Measurements from ENCODE around the gene CLBA1.

GRCh38 chr14:105011312-105011990 is 25.9 kb downstream of the CLBA1 start:
- TF ChIP-seq CTCF (IDR thresholded peaks at IDR 0.05) (no peak), POLR2A (IDR thresholded peaks at IDR 0.05) (no peak)
